NCI-H2107 (cell line): ENCODE data around the gene DYNC2H1.
"Not testable (repeated sequence)": the region's sequence is repeated elsewhere in the genome, so short reads cannot be mapped to it uniquely, and the experiment has no call there.

ENCODE experiments used
- DNase-seq: peaks from one replicate; lab custom pipeline; 2025; lab: John Stamatoyannopoulos, UW

Gene DYNC2H1

GRCh38 chr11:103368145-103368544 lies 258.9 kb downstream of the DYNC2H1 start:
- no peak for DNase-seq

GRCh38 chr11:103370076-103370475 lies 260.9 kb downstream of the DYNC2H1 start:
- DNase-seq = no peak

- no peak for DNase-seq
Measured at GRCh38 chr11:103372906-103373305, 263.7 kb downstream of the DYNC2H1 start.

GRCh38 chr11:103374227-103374626 lies 265.0 kb downstream of the DYNC2H1 start:
- DNase-seq = not testable (repeated sequence)

- DNase-seq = no peak
Measured at GRCh38 chr11:103378931-103379330, 269.7 kb downstream of the DYNC2H1 start.

- no peak for DNase-seq
Measured at GRCh38 chr11:103380031-103380430, 270.8 kb downstream of the DYNC2H1 start.

- DNase-seq = no peak
Measured at GRCh38 chr11:103384652-103385051, 275.4 kb downstream of the DYNC2H1 start.

GRCh38 chr11:103395612-103396011 lies 286.4 kb downstream of the DYNC2H1 start:
- no peak for DNase-seq

- no peak for DNase-seq
Measured at GRCh38 chr11:103396237-103396636, 287.0 kb downstream of the DYNC2H1 start.

- no peak for DNase-seq
Measured at GRCh38 chr11:103397369-103397768, 288.1 kb downstream of the DYNC2H1 start.

GRCh38 chr11:103398829-103399228 lies 289.6 kb downstream of the DYNC2H1 start:
- no peak for DNase-seq

- no peak for DNase-seq
Measured at GRCh38 chr11:103406357-103406756, 297.1 kb downstream of the DYNC2H1 start.

- no peak for DNase-seq
Measured at GRCh38 chr11:103407641-103408040, 298.4 kb downstream of the DYNC2H1 start.

GRCh38 chr11:103413266-103413888 lies 304.2 kb downstream of the DYNC2H1 start:
- no peak for DNase-seq

GRCh38 chr11:103418014-103418413 lies 308.8 kb downstream of the DYNC2H1 start:
- DNase-seq = no peak

- no peak for DNase-seq
Measured at GRCh38 chr11:103420593-103420992, 311.4 kb downstream of the DYNC2H1 start.

GRCh38 chr11:103433386-103434072 lies 324.3 kb downstream of the DYNC2H1 start:
- no peak for DNase-seq

- no peak for DNase-seq
Measured at GRCh38 chr11:103434073-103434411, 324.8 kb downstream of the DYNC2H1 start.

GRCh38 chr11:103436131-103436770 lies 327.0 kb downstream of the DYNC2H1 start:
- no peak for DNase-seq

GRCh38 chr11:103441021-103441420 lies 331.8 kb downstream of the DYNC2H1 start:
- no peak for DNase-seq

- DNase-seq = no peak
Measured at GRCh38 chr11:103448966-103449365, 339.7 kb downstream of the DYNC2H1 start.

- DNase-seq = no peak
Measured at GRCh38 chr11:103450241-103450640, 341.0 kb downstream of the DYNC2H1 start.

GRCh38 chr11:103453126-103453525 lies 343.9 kb downstream of the DYNC2H1 start:
- DNase-seq = no peak
